WTC11 (cell line): ENCODE measurements around the gene GPI.

ENCODE experiments used
- ATF2 ChIP-seq: sonication (generic); formaldehyde crosslinking; IDR thresholded peaks from 2 replicates; pipeline ENCODE4 v1.8.1; 2022; ENCODE audit warnings: low read depth, missing genetic modification reagents, borderline replicate concordance
- CREB1 ChIP-seq: sonication (generic); formaldehyde crosslinking; IDR thresholded peaks from 2 replicates; pipeline ENCODE4 v1.8.0; 2023; ENCODE audit warnings: mild to moderate bottlenecking, missing genetic modification reagents
- E2F1 ChIP-seq: sonication (generic); formaldehyde crosslinking; IDR thresholded peaks from 2 replicates; pipeline ENCODE4 v1.8.0; 2022; ENCODE audit warnings: mild to moderate bottlenecking, missing genetic modification reagents
- IRF2 ChIP-seq: sonication (generic); formaldehyde crosslinking; IDR thresholded peaks from 2 replicates; pipeline ENCODE4 v1.8.0; 2022; ENCODE audit warnings: low read depth, missing genetic modification reagents, borderline replicate concordance
- MAX ChIP-seq: sonication (generic); formaldehyde crosslinking; IDR thresholded peaks from 2 replicates; pipeline ENCODE4 v1.8.0; 2022; ENCODE audit warnings: mild to moderate bottlenecking, missing genetic modification reagents
- MXD4 ChIP-seq: fragments of 250-450 bp; sonication (Bioruptor Pico); IDR thresholded peaks from 2 replicates; pipeline ENCODE4 v1.8.0; 2021; ENCODE audit warnings: mild to moderate bottlenecking, moderate library complexity, borderline replicate concordance
- NR3C1 ChIP-seq: sonication (generic); formaldehyde crosslinking; conservative IDR thresholded peaks from 2 replicates; pipeline ENCODE4 v1.8.1; 2023; ENCODE audit warnings: low read depth, mild to moderate bottlenecking, missing genetic modification reagents
- ZNF219 ChIP-seq: sonication (generic); formaldehyde crosslinking; IDR thresholded peaks from 2 replicates; pipeline ENCODE4 v1.8.0; 2023; ENCODE audit warnings: missing genetic modification reagents, mild to moderate bottlenecking, borderline replicate concordance
- TF ChIP-seq, protein P1 (sequence below): fragments of 200-600 bp; IDR thresholded peaks from 2 replicates; pipeline ENCODE4 v1.8.0; 2022; ENCODE audit warnings: antibody characterized with exemption
- TF ChIP-seq, protein P2 (sequence below): sonication (generic); formaldehyde crosslinking; IDR thresholded peaks from 2 replicates; pipeline ENCODE4 v1.8.1; 2023; ENCODE audit warnings: mild to moderate bottlenecking, moderate library complexity, missing genetic modification reagents
- TF ChIP-seq, protein P3 (sequence below): sonication (generic); formaldehyde crosslinking; IDR thresholded peaks from 2 replicates; pipeline ENCODE4 v1.8.1; 2023; ENCODE audit warnings: mild to moderate bottlenecking, missing genetic modification reagents, borderline replicate concordance

DNA sequence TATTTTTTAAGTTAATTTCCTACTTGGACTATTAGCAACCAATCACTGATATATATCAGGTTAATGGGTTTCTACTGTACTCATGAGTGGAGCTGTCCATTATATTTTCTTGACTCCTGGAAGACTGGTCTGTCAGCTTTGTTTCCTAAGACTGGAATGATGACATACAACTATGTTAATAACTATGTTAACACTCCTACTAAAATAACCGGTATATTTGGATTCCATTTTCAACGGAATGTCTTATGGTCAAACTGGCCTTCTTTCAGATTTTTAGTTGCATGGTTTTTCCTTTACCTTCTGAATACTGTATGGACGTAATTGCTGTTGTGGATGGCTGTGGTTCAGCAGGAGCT is 45.8 kb upstream of the GPI start:
- TF ChIP-seq, protein P1, sequence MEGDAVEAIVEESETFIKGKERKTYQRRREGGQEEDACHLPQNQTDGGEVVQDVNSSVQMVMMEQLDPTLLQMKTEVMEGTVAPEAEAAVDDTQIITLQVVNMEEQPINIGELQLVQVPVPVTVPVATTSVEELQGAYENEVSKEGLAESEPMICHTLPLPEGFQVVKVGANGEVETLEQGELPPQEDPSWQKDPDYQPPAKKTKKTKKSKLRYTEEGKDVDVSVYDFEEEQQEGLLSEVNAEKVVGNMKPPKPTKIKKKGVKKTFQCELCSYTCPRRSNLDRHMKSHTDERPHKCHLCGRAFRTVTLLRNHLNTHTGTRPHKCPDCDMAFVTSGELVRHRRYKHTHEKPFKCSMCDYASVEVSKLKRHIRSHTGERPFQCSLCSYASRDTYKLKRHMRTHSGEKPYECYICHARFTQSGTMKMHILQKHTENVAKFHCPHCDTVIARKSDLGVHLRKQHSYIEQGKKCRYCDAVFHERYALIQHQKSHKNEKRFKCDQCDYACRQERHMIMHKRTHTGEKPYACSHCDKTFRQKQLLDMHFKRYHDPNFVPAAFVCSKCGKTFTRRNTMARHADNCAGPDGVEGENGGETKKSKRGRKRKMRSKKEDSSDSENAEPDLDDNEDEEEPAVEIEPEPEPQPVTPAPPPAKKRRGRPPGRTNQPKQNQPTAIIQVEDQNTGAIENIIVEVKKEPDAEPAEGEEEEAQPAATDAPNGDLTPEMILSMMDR: no peak
- TF ChIP-seq, protein P2, sequence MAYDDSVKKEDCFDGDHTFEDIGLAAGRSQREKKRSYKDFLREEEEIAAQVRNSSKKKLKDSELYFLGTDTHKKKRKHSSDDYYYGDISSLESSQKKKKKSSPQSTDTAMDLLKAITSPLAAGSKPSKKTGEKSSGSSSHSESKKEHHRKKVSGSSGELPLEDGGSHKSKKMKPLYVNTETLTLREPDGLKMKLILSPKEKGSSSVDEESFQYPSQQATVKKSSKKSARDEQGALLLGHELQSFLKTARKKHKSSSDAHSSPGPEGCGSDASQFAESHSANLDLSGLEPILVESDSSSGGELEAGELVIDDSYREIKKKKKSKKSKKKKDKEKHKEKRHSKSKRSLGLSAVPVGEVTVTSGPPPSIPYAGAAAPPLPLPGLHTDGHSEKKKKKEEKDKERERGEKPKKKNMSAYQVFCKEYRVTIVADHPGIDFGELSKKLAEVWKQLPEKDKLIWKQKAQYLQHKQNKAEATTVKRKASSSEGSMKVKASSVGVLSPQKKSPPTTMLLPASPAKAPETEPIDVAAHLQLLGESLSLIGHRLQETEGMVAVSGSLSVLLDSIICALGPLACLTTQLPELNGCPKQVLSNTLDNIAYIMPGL: no peak
- no peak for TF ChIP-seq MAX (CRISPR knock-in tag)
- TF ChIP-seq E2F1 (CRISPR knock-in tag): no peak
- TF ChIP-seq ATF2 (CRISPR knock-in tag): no peak
- TF ChIP-seq ZNF219 (CRISPR knock-in tag): no peak
- TF ChIP-seq IRF2 (CRISPR knock-in tag): no peak
- no peak for TF ChIP-seq NR3C1 (CRISPR knock-in tag)
- no peak for TF ChIP-seq MXD4 (CRISPR knock-in tag)
- TF ChIP-seq, protein P3, sequence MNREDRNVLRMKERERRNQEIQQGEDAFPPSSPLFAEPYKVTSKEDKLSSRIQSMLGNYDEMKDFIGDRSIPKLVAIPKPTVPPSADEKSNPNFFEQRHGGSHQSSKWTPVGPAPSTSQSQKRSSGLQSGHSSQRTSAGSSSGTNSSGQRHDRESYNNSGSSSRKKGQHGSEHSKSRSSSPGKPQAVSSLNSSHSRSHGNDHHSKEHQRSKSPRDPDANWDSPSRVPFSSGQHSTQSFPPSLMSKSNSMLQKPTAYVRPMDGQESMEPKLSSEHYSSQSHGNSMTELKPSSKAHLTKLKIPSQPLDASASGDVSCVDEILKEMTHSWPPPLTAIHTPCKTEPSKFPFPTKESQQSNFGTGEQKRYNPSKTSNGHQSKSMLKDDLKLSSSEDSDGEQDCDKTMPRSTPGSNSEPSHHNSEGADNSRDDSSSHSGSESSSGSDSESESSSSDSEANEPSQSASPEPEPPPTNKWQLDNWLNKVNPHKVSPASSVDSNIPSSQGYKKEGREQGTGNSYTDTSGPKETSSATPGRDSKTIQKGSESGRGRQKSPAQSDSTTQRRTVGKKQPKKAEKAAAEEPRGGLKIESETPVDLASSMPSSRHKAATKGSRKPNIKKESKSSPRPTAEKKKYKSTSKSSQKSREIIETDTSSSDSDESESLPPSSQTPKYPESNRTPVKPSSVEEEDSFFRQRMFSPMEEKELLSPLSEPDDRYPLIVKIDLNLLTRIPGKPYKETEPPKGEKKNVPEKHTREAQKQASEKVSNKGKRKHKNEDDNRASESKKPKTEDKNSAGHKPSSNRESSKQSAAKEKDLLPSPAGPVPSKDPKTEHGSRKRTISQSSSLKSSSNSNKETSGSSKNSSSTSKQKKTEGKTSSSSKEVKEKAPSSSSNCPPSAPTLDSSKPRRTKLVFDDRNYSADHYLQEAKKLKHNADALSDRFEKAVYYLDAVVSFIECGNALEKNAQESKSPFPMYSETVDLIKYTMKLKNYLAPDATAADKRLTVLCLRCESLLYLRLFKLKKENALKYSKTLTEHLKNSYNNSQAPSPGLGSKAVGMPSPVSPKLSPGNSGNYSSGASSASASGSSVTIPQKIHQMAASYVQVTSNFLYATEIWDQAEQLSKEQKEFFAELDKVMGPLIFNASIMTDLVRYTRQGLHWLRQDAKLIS (CRISPR knock-in tag): no peak
- TF ChIP-seq CREB1: no peak
